ENCODE measurements around the gene RPS6KA4.

RPS6KA4 gene

DNA sequence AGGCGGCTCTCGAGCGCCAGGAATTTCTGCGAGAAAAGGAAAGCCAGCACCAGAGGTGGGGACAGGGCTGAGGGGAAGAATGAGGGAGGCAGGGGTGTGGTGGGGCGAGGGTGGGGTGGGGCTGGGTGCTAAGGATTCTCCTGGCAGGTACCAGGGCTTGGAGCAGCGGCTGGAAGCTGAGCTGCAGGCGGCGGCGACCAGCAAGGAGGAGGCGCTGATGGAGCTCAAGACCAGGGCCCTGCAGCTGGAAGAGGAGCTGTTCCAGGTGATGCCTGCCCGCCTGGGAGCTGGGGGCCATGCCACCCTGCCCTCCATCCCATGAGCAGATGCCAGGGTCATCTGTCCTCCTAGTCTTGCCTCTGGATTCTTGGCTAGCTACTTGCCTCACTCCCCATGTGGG is 9.6 kb upstream of the RPS6KA4 start:
- DNase-seq = no peak

DNA sequence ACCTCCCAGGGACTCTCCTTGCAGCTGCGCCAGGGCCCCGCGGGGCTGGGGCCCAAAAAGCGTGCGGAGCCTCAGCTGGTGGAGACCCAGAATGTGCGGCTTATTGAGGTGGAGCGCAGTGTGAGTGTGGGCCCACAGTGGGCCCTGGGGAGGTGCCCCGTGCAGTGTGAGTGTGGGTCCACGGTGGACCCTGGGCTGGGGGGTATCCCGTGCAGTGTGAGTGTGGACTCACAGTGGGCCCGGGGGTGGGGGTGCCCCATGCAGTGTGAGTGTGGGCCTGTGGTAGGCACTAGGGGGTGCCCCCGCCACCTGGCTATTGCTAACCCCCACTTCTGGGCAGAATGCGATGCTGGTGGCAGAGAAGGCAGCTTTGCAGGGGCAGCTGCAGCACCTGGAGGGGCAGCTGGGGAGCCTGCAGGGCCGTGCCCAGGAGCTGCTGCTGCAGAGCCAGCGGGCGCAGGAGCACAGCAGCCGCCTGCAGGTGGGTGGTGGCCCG is 7.8 kb upstream of the RPS6KA4 start:
- DNase-seq = no peak

DNA sequence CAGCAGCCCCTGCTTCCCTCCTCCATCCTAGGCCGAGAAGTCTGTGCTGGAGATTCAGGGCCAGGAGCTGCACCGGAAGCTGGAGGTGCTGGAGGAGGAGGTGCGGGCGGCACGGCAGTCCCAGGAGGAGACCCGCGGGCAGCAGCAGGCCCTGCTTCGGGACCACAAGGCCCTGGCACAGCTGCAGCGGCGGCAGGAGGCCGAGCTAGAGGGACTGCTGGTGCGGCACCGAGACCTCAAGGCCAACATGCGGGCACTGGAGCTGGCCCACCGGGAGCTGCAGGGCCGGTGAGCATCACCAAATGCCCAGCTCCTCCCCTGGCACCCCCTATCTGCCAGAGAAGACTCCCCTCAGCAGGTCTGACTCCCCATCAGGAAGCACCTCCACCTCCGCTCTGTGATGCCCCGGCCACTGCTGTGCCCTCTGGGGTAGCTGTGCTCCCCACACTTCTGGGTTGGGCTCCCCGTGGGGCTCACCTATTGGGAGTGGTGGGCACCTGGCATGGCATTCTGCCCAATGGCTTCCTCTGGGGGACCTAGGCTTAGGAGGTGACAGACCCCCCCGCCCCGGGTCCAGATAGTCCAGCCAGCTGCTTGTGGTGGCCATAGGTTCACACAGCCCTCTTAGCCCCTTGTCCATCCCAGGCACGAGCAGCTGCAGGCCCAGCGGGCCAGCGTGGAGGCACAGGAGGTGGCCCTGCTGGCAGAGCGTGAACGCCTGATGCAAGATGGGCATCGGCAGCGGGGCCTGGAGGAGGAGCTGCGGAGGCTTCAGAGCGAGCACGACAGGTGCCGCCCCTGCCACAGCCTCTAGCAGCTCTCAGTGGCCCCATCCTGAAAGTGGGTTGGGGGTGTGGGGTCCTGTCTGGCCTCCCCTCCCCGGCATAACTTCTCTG is 6.6 kb upstream of the RPS6KA4 start:
- DNase-seq = no peak

DNA sequence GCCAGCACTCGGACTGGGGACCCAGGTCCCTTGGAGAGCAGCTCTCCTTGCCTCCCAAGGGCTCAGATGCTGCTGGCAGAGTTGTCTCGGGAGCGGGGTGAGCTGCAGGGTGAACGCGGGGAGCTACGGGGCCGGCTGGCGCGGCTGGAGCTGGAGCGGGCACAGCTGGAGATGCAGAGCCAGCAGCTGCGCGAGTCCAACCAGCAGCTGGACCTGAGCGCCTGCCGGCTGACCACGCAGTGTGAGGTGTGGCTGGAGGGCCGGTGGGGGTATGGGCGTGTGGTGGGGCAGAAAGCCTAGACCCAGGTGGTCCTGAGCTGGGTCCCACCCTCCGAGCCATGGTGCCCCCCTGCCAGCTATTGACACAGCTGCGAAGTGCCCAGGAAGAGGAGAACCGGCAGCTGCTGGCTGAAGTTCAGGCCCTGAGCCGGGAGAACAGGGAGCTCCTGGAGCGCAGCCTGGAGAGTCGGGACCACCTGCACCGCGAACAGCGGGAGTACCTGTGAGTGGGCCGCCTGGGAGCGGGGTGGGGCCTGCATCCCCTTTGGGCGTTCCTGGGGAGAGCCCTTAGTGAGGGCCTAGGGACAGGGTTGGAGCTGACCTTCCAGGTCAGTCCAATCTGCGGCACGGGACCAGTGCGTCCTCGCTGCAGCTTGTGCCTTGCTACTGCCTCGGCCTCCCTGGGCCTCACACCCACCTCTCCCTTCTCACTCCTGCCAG is 5.8 kb upstream of the RPS6KA4 start:
- DNase-seq = no peak

DNA sequence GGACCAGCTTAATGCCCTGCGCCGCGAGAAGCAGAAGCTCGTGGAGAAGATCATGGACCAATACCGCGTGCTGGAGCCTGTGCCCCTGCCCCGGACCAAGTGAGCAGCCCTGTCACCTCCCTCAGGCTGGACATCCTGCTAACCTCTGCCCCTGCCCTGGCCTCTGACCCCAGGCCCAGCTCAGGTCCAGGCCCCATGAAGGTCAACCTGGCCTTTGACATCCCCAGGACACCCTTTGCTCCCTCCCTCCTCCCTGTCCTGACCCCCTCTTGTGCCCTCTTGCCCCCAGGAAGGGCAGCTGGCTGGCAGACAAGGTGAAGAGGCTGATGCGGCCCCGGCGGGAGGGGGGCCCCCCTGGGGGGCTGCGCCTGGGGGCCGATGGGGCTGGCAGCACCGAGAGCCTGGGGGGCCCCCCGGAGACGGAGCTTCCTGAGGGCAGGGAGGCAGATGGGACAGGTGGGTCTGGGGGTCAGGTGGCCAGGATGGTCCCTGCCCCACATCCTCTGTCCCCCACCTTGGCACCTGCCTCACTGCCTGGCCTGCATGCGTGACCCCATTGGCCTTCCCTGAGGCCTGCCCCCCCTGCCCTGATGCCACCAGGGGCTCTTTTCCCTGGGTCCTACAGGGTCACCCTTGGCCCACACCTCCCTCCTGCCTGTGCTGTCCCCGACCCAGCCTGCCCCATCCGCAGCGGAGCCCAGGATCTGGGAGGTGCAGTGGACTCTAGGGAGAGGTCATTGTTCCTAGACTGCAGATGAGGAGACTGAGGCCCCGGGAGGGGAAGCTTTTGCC is 5.1 kb upstream of the RPS6KA4 start:
- DNase-seq = no peak

GRCh38 chr11:64355078-64355940 is 3.7 kb upstream of the RPS6KA4 start:
- peak; percentile 94 for DNase-seq

GRCh38 chr11:64356498-64357411 is 2.2 kb upstream of the RPS6KA4 start:
- peak; percentile 78 for DNase-seq

- DNase-seq = no peak
Observed at GRCh38 chr11:64357446-64357845, 1.5 kb upstream of the RPS6KA4 start.

DNA sequence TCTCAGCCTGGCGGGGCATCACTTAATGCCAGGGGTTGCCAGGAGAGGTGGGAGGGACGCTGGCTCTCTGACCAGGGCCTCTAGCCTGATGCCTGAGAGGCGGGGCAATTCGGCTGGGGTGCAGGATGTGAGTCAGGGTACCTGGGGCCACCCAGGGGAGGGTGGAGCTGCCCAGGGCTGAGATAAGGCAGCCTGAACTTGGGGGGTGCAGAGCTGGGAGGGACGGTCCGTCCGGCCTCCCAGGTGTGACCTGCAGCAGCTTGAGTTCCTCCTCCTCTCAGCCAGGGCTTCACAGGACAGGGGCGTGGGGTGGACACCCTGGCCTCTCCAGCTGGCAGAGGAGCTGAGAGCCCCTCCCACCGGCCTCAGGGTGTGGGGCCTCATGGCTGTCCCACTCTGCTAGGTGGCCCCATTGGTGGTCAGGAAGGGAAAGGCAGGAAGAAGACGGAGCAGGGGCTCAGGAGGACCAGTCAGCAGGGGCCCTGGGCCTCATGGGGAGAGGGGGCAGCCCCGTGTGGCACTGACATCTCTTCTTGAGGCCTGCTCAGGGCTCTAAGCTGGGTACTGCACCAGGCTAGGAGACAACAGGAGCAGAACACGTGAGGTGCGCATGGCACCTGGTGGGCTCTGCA is 942 bp upstream of the RPS6KA4 start:
- DNase-seq = no peak

DNA sequence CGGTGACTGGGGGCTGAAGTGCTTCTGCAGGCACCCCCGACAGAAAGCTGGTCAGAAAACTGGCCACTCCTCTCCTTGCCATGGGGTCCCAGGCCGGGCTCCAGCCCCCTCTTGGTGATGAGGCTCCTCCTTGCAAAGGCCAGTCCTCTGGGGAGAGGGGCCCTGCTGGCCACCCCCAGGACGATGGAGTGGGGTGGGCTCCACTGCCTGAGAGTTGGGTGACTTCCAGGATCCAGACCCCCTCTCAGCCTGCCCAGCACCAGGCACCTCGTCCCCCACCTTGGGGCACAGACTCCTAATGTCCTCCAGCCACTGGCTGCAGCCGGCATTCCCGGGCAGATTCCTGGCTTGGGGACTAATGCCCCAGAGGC is 441 bp upstream of the RPS6KA4 start:
- no peak for DNase-seq

- peak; percentile 72 for DNase-seq
Observed at GRCh38 chr11:64359712-64360445, 917 bp downstream of the RPS6KA4 start.

DNA sequence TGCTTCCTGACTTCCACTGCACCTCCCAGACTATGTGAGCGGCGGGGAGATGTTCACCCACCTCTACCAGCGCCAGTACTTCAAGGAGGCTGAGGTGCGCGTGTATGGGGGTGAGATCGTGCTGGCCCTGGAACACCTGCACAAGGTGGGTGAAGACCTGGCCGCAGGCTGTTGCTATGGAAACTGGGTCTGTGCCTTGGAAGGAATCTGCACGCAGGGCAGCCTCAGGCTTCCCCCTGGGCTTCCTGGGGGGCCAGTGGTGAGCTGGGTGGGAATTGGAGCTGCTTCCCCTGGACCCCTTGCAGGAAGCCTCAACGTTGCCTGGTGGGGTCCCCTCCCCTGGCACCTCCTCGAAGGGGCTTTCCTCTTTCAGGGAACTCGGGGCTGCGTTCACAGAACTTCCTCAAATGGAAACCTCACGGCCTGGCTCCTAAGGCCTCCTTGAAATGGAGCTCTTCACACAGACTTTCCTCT is 1.5 kb downstream of the RPS6KA4 start:
- DNase-seq = peak; percentile 63

DNA sequence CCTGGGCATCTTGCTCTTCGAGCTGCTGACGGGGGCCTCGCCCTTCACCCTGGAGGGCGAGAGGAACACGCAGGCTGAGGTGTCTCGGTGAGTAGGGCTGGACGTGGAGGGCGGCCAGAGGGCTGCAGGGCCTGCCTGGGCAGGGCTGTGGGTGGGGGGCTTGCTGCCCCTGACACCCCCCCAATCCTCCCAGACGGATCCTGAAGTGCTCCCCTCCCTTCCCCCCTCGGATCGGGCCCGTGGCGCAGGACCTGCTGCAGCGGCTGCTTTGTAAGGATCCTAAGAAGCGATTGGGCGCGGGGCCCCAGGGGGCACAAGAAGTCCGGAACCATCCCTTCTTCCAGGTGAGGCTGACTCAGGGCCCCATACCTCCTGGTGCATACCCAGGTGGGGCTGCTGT is 2.7 kb downstream of the RPS6KA4 start:
- DNase-seq = no peak

GRCh38 chr11:64362339-64362738 is 3.4 kb downstream of the RPS6KA4 start:
- no peak for DNase-seq

DNA sequence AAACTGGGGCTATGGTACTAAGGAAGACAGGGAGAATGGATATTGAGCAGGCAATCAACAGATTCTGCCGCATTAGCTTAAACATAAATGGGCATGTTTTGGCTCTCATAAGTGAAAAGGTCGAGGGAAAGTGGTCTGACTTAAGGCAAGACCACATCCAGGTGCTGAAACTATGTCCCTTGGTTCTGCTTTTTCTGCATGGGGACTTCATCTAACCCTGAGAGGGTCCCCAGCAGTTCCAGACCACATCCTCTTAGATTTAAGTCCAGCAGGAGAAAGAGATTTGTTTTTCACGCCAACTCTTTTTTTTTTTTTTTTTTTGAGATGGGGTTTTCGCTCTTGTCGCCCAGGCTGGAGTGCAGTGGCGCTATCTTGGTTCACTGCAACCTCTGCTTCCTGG is 5.5 kb downstream of the RPS6KA4 start:
- no peak for DNase-seq

GRCh38 chr11:64364911-64365310 is 5.9 kb downstream of the RPS6KA4 start:
- no peak for DNase-seq

- DNase-seq = no peak
Observed at GRCh38 chr11:64366751-64367150, 7.8 kb downstream of the RPS6KA4 start.

DNA sequence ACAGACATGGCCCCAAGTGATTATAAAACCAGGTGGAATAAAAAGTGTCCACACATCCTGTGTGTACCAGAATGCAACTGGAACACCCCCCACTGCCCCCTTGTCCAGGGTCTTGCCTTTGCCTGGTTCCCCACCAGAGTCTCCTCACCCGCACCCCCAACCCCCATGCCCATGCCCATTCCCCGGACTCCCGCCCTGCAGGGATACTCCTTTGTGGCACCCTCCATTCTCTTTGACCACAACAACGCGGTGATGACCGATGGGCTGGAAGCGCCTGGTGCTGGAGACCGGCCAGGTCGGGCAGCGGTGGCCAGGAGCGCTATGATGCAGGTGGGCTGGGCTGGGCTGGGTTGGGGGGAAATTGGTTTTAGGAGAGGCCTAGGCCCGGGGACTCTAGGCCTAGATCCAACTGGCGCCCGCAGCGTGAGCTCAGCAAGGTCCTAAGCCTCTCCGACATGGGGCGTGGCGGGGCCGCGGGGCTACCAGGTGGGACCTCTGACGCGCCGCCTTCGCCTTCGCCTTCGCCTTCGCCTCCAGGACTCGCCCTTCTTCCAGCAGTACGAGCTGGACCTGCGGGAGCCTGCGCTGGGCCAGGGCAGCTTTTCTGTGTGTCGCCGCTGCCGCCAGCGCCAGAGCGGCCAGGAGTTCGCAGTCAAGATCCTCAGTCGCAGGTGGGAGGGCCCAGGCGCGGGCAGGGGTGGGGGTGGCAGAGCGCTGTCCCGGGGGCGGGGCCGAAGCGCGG is 9.1 kb downstream of the RPS6KA4 start:
- no peak for DNase-seq

DNA sequence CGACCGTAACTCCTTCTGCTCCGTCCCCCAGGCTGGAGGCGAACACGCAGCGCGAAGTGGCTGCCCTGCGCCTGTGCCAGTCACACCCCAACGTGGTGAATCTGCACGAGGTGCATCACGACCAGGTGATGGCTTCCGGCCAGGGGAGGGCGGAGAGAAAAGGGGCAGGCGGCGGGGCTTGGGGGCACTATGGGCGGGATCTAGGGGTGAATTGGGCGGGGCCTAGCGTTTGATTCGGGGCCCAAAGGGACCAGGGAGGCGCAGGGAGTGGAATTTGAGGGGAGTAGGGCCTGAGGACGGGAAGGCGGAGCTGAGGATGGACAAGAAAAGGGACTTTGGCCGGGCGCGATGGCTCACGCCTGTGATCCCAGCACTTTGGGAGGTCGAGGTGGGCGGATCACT is 9.7 kb downstream of the RPS6KA4 start:
- no peak for DNase-seq
